Activated naive CD8-positive, alpha-beta T cell treated with anti-CD3 and anti-CD28 coated beads, Interleukin-2, amount 10 ng/mL, durations not matched to agents 7 days and 5 days (primary cell): ENCODE measurements around the gene PTTG1IP. TPM values are rescaled to one million over a fixed set of nuclear protein-coding genes. Genes with fewer than 3 reads are reported as not detected.

Source experiments
- ATAC-seq: fragments of 150-1000 bp; cut with Tn5 transposase; one replicate; pipeline ENCODE4 v1.10.0; 2021; ENCODE audit warnings: low read depth, moderate library complexity
- POLR2A ChIA-PET: fragments of 350-600 bp; sonication (Branson Sonifier 250); formaldehyde crosslinking; loops from one replicate; lab custom pipeline; 2021; ENCODE audit warnings: antibody characterized with exemption; lab: Charles Lee
- DNase-seq: peaks from one replicate; pipeline ENCODE4 v3.0.0; 2021
- H3K27ac Mint-ChIP-seq: one replicate; pipeline ENCODE4 v1.8.0; 2022; ENCODE audit warnings: mild to moderate bottlenecking, mixed read lengths
- H3K27me3 Mint-ChIP-seq: one replicate; pipeline ENCODE4 v1.8.0; 2022; ENCODE audit warnings: mild to moderate bottlenecking, moderate library complexity, mixed read lengths
- H3K36me3 Mint-ChIP-seq: one replicate; pipeline ENCODE4 v1.8.0; 2021; ENCODE audit warnings: mild to moderate bottlenecking, mixed read lengths
- H3K4me1 Mint-ChIP-seq: one replicate; pipeline ENCODE4 v1.8.0; 2021; ENCODE audit warnings: mixed read lengths
- H3K4me3 Mint-ChIP-seq: one replicate; pipeline ENCODE4 v1.8.0; 2022; ENCODE audit warnings: mild to moderate bottlenecking, moderate library complexity, mixed read lengths
- H3K9me3 Mint-ChIP-seq: one replicate; pipeline ENCODE4 v1.8.0; 2021; ENCODE audit warnings: mixed read lengths
- total RNA-seq, 2 experiments: library from RNA; stranded (reverse); gene quantifications; one replicate each; pipeline ENCODE4 v1.2.3, GENCODE V29; 2021

The PTTG1IP gene
- total RNA-seq, 2 experiments from 2014 or later, result 66.1 to 73.2 TPM

DNA sequence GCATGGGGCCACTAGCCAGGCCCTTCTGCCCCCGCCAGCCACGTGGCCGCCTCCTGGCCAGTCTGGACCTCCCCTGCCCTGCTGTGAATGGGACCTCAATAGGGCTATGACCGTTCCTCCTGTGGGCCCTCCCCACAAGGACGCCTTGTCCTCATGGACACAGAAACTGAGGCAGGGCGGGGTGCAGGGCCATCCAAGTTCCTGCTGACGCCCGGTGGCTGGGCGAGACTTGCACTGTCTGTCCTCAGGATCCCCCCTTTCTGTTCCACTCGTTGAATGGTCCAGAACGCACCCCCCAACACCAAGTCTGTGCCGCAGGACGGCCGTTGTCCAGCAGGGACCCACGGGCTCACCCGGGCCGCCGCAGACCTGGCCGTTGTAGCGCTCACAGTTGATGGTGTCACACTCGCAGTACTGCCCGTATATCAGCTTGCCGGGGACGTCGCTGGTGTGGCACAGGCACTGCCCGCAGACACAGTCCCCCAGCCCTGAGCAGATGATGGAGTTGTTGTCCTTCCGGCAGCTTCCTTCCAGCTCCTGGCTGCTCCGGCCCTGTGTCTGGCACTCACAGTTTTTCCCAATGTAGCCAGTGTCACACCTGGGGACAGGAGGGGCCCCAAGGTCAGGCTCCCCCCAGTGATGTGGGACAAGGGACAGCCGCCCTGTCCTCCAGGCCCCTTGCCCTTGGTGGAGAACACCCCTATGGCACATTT lies 16.3 kb upstream of the PTTG1IP start:
- Mint-ChIP-seq H3K27ac (no peak overlapping the region), H3K27me3 (no peaks in the 10 kb centered on the region), H3K36me3 (peaks cover 6% of the 10 kb centered on the region), H3K9me3 (no peaks in the 10 kb centered on the region), H3K4me1 (peaks cover 10% of the 10 kb centered on the region), H3K4me3 (no peak overlapping the region)
- DNase-seq (no peak), ATAC-seq (no peak)
- POLR2A ChIA-PET, result no interaction called here

DNA sequence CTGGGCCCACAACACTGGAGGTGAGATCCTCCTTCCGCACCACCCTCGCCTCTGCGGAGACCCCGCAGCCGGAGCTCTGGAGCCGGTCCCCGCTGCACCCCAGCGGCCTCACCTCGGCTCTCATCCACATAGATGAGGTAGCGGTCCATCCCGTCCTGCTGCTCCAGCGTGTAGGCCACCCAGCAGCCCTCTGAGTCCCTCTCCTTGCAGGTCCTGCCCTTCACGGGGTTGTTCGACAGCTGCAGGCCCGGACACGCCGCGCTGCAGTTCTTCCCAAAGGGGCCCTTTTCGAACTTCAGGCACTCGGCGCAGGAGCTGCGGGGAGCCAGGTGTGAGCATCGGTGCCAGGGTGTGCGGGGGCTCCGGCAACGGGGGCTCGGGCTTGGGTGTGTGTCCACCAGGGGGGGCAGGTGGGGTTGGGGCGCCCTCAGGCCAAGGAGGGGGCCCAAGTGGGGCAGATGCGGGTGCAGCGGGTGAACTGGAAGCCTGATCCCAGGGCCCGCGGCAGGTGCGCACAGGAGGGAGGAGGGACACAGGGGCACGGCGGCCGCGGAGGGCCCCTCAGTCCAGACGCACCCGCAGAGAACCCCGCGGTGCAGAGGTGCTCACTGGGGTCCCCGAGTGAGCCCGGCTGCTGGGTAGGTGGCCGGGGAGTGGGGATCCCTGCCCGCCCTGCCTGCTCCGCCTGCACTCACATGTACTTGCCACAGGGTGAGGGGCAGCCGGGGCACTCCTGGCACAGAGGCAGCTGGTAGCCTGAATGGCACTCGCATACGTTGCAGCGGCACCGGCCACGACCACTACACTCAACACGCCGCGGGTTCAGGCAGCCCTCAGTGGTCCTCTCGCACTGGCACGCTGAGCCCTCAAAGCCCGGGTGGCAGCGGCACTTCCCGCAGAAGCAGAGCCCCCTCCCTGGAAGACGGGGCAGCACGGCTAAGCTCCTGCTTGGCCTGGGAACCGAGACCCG lies 15.4 kb upstream of the PTTG1IP start:
- Mint-ChIP-seq H3K4me3 (no peak overlapping the region), H3K27ac (no peak overlapping the region), H3K9me3 (no peaks in the 10 kb centered on the region), H3K4me1 (peaks cover 10% of the 10 kb centered on the region), H3K27me3 (no peaks in the 10 kb centered on the region), H3K36me3 (peaks cover 7% of the 10 kb centered on the region)
- no peak for ATAC-seq
- DNase-seq, result no peak
- POLR2A ChIA-PET, result interaction anchor here (0.7 kb wide), 1 partner anchor 98 kb away, joined by 3 read pairs; no protein-coding TSS in a partner anchor

DNA sequence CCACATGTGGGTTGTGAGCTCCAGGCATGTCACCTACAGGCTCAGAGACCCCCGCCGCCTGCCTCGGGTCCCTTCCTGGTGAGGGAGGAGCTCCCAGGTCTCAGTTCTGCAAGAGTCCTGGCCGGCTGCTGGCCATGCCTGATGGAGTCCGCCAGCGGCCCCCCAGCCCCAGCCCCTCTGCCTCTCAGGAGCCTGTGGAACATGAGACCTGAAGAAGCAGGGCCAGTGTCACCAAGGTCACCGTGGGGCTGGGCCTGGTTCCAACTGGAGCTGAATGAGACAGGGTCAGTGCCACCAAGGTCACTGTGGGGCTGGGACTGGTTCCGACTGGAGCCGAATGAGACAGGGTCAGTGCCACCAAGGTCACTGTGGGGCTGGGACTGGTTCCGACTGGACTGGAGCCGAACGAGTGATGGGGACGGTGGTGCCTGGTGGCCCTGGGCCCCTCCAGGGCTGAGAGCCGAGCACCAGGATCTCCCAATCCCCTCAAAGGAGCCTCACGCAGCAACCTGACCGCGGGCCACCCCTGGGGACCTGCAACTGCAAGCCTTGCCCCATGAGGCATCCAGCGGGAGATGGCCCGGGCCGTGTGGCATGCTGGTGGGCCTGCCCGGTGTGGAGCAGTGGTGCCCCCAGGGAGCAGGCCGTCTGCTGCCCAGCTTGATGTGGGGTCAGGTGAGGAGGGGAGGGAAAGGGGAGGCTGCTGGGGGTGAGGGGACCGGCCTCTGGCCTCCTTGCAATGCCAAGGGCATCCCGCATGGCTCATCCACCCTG lies 14.5 kb upstream of the PTTG1IP start:
- Mint-ChIP-seq H3K27me3 (no peaks in the 10 kb centered on the region), H3K36me3 (peaks cover 5% of the 10 kb centered on the region), H3K4me3 (no peak overlapping the region), H3K4me1 (peaks cover 10% of the 10 kb centered on the region), H3K27ac (peak overlapping the region; percentile 30), H3K9me3 (no peaks in the 10 kb centered on the region)
- POLR2A ChIA-PET, result interaction anchor here (0.7 kb wide), 1 partner anchor 99 kb away, joined by 3 read pairs; no protein-coding TSS in a partner anchor
- DNase-seq (no peak), ATAC-seq (no peak)

DNA sequence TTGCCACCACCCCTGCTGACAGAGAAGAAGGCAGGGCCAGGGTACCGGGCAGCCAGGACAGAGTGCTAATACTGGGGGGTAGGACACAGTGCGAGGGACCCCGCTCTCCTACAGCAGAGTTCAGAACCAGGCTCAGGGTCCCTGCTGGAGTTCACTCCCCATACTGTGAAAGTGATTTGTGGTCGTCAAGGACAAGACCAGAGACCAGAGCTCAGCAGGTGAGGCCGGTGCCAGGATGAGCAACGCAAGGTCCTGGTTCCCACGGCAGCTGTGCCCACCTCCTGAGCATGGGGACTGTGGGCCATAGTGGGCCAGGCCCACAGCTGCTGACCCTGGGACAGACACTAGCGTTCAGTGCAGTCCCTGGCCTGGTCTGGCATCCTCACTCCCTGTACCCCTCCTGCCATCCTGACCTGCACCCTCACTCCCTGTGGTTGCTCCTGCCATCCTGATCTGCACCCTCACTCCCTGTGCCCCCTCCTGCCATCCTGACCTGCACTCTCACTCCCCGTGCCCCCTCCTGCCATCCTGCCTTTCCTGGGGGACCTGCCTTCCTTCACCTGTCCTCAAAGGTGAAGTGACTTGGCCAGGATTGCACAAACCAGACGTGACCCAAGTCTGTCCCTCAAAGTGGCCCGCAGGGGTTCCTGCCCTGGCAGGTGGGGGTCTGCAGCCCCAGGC lies 13.8 kb upstream of the PTTG1IP start:
- peak overlapping the region; percentile 30 for H3K27ac Mint-ChIP-seq
- POLR2A ChIA-PET, result no interaction called here
- no peaks in the 10 kb centered on the region for H3K9me3 Mint-ChIP-seq
- H3K27me3 Mint-ChIP-seq, result no peaks in the 10 kb centered on the region
- peaks cover 5% of the 10 kb centered on the region for H3K4me1 Mint-ChIP-seq
- ATAC-seq (no peak), DNase-seq (no peak)
- H3K36me3 Mint-ChIP-seq, result peaks cover 5% of the 10 kb centered on the region
- H3K4me3 Mint-ChIP-seq, result no peak overlapping the region

DNA sequence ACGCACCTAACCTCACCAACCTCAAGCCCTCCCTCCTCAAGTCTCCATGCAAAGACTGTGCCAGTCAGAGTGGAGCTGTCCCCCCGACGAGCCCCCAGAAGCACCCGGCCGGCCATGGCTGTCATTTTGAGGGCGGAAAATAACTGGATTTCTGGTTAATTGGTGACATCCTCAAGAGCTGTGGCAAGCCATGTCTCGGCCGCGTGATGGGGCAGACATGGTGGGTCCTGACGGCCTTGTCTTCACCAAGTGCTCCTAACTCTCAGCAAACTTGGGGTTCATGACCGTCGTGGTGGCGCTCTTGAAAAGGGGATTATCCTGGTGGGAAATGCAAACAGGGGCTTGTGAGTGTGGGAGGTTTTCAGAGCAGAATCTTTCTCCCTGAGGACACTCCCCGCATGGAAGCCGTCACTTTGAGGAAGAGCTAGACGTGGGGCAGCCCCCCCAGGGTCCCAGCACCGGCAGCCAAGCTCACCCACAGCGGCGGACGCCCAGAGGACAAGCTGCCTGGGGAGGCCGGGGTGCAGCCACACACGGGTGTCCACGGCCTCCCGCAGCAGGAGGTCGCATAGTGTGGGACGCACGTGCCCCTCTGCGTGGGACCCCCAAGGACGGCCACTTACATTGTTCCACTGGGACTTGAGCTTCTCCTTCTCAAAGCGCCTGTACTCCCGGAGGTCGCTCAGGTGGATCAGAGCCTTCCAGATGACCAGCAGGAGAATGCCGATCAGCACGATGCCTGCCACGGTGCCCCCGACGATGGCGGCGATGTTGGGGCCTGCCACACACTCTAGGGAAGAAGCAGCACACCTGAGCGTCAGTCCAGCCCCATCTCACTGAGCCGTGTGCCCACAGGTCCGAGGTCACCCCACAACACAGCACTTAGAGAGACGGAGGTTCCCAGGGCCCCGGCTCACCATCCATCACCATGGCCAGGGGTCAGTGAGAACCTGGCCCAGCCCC lies 12.9 kb upstream of the PTTG1IP start:
- DNase-seq (no peak), ATAC-seq (no peak)
- H3K27me3 Mint-ChIP-seq, result no peaks in the 10 kb centered on the region
- H3K4me3 Mint-ChIP-seq, result no peak overlapping the region
- POLR2A ChIA-PET, result interaction anchor here (1.1 kb wide), 1 partner anchor 41 kb away, joined by 6 read pairs; no protein-coding TSS in a partner anchor
- H3K36me3 Mint-ChIP-seq, result peaks cover 5% of the 10 kb centered on the region
- H3K4me1 Mint-ChIP-seq, result peaks cover 8% of the 10 kb centered on the region
- no peak overlapping the region for H3K27ac Mint-ChIP-seq
- no peaks in the 10 kb centered on the region for H3K9me3 Mint-ChIP-seq

DNA sequence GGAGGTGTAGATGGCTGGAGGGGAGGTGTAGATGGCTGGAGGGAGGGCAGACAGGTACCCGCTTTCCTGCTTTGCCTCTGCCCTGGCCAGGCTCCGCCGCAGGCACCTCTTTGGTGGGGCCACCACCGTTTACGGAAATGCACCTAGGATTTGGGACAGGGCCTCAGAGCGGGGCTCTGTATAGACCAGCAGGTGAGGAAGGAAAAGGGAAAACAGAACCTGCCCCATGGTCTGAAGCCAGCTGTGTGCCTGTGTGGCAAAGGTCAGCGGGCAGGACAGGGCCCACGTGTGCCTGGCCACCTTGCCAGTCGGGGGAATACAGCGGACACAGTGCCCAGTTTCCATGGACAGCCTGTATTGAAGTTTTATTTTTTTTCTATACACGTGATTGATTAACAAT lies 12.1 kb upstream of the PTTG1IP start:
- H3K27me3 Mint-ChIP-seq, result no peaks in the 10 kb centered on the region
- ATAC-seq (no peak), DNase-seq (no peak)
- peaks cover 16% of the 10 kb centered on the region for H3K4me1 Mint-ChIP-seq
- no peak overlapping the region for H3K27ac Mint-ChIP-seq
- H3K4me3 Mint-ChIP-seq, result no peak overlapping the region
- H3K9me3 Mint-ChIP-seq, result no peaks in the 10 kb centered on the region
- POLR2A ChIA-PET, result interaction anchor here (1.1 kb wide), 1 partner anchor 42 kb away, joined by 6 read pairs; no protein-coding TSS in a partner anchor
- peaks cover 2% of the 10 kb centered on the region for H3K36me3 Mint-ChIP-seq

DNA sequence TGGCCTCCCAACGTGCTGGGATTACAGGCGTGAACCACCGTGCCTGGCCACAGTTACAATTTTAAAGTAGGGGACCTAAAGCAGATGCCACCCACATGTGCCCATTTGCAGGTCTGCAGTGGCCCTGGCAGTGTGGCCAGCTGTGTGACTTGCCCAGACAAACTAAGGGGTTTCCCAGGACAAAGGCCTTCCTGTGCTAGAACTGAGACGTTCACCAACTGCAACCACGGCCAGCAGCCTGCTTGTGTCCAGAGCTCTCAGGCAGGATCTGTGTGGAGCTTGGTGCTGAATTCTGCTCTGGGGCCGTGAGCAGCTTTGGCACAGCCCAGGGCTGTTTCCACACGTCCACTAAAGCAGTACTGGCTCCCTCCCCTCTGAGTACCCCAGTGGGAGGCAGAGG lies 10.6 kb upstream of the PTTG1IP start:
- H3K27ac Mint-ChIP-seq, result peak overlapping the region; percentile 25
- no peaks in the 10 kb centered on the region for H3K27me3 Mint-ChIP-seq
- no peaks in the 10 kb centered on the region for H3K9me3 Mint-ChIP-seq
- H3K4me3 Mint-ChIP-seq, result no peak overlapping the region
- H3K4me1 Mint-ChIP-seq, result peaks cover 20% of the 10 kb centered on the region
- ATAC-seq (no peak), DNase-seq (no peak)
- POLR2A ChIA-PET, result interaction anchor here (1.4 to 4.6 kb wide), 4 partner anchors 10 to 47 kb away, joined by 3 to 15 read pairs (median 7); partner anchors contain the start of gene PTTG1IP
- peaks cover 2% of the 10 kb centered on the region for H3K36me3 Mint-ChIP-seq

DNA sequence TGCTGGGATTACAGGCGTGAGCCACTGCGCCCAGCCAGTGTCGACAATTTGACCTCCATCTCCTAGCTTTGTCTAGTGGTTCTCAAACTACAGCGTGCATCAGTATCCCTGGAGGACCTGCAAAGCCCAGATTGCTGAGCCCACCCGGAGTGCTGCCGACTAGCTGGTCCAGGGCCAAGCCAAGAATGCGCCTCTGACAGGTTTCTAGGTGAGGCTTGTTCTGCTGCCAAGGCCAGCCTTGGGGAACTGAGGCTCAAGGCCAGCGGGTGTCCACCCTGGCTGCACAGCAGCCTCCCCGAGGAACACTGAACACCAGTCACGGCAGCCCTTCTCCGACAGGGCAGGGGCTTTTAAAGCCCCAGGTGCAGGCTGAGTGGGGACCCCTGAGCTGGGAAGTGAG lies 9.8 kb upstream of the PTTG1IP start:
- H3K27ac Mint-ChIP-seq, result no peak overlapping the region
- H3K36me3 Mint-ChIP-seq, result peaks cover 2% of the 10 kb centered on the region

DNA sequence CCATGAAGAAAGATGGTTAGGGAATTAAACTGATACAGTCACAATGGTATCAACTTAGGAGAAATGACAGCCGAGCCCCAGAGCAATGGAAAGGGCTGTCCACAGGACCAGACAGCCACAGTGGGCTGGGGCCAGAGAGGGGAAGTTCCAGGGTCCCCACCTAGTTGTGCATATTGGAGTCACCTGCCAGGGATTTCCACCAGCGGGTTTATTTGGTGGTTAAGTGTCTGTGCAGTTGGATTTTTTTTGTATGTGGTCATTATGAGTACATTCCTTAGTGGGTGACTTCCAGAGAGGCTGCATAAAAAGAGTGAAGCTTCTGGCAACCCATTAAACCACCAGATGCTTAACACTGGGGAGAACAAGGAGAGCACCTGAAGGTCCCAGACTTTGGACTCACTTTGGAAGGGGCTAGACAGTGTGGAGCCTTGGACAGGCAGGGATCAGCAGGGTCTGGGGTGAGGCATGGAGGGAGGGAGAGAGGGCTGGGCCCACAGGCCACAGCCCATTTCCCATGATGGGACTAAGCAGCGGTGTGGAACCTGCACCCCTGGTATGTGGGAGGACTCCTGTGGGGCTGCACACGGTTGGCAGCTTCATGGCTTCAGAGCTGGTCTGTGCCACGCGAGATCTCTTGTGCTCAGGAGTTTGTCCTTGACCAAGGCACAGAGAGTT lies 7.8 kb upstream of the PTTG1IP start:
- ATAC-seq, result peak; percentile 21
- Mint-ChIP-seq H3K36me3 (peaks cover 2% of the 10 kb centered on the region), H3K27ac (peak overlapping the region; percentile 78), H3K27me3 (peaks cover 7% of the 10 kb centered on the region), H3K4me3 (peak overlapping the region; percentile 9), H3K4me1 (peaks cover 20% of the 10 kb centered on the region), H3K9me3 (no peaks in the 10 kb centered on the region)
- no peak for DNase-seq
- POLR2A ChIA-PET, result interaction anchor here (0.7 to 4.6 kb wide), 4 partner anchors 9 to 80 kb away, joined by 3 to 15 read pairs (median 3); no protein-coding TSS in a partner anchor

More for the DNA sequence above, 9.8 kb upstream of the PTTG1IP start:
- no peak for DNase-seq
- Mint-ChIP-seq H3K9me3 (no peaks in the 10 kb centered on the region), H3K27me3 (no peaks in the 10 kb centered on the region), H3K4me1 (peaks cover 20% of the 10 kb centered on the region), H3K4me3 (no peak overlapping the region)
- no peak for ATAC-seq
- POLR2A ChIA-PET, result interaction anchor here (1.4 to 4.6 kb wide), 4 partner anchors 10 to 47 kb away, joined by 3 to 15 read pairs (median 7); partner anchors contain the start of gene PTTG1IP

DNA sequence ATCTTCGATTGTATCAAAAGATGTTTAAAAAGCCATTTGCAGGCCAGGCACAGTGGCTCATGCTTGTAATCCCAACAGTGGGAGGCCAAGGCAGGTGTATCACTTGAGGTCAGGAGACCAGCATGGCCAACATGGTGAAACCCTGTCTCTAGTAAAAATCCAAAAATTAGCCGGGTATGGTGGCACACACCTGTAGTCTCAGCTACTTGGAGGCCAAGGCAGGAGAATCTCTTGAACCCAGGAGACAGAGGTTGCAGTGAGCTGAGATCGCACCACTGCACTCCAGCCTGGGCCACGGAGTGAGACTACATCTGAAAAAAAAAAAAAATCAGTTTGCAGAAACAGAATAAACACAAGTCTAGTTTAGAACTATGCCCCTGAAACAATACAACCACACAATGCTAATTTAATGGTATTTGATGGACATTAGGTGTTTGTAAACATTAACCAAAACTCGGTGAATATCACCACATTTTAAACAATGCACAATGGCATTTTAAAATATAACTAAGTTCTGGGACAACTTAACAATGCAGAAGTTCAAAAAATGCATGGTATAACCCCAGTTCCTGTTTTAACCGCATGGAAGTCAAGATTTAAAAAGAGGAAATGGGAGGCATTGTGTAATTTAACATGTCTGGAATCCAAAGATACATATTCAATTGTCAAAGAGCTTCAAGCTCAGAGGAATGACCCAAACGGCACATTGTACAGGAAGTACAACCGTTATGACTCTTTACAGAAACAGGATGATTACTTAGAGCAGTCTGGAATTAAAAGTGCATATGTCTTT lies 7.1 kb upstream of the PTTG1IP start:
- DNase-seq (no peak), ATAC-seq (peak; percentile 35)
- no peaks in the 10 kb centered on the region for H3K9me3 Mint-ChIP-seq
- peaks cover 19% of the 10 kb centered on the region for H3K4me1 Mint-ChIP-seq
- POLR2A ChIA-PET, result interaction anchor here (0.7 to 4.6 kb wide), 4 partner anchors 10 to 79 kb away, joined by 3 to 15 read pairs (median 3); no protein-coding TSS in a partner anchor
- peaks cover 7% of the 10 kb centered on the region for H3K27me3 Mint-ChIP-seq
- peaks cover 2% of the 10 kb centered on the region for H3K36me3 Mint-ChIP-seq
- peak overlapping the region; percentile 78 for H3K27ac Mint-ChIP-seq
- peak overlapping the region; percentile 3 for H3K4me3 Mint-ChIP-seq
